ENCODE results near the gene FAM174C.

The FAM174C gene

GRCh38 chr19:1290703-1291651 is 15.6 kb downstream of the FAM174C start (continued):
- TF ChIP-seq ZNF549 (tag by site-specific recombination; IDR thresholded peaks at IDR 0.05) (no peak), SP2 (tag by site-specific recombination; IDR thresholded peaks at IDR 0.05) (peak; percentile 24; the same call in 1 of the 2 replicates), ZEB2 (tag by site-specific recombination; IDR thresholded peaks at IDR 0.05) (0 out of 2 replicates have a peak, but pooled peaks have one; percentile 12), ZNF184 (tag by site-specific recombination; IDR thresholded peaks at IDR 0.05) (no peak), ZNF175 (tag by site-specific recombination; IDR thresholded peaks at IDR 0.05) (no peak), ZBTB8A (tag by site-specific recombination; IDR thresholded peaks at IDR 0.05) (no peak), KLF17 (tag by site-specific recombination; IDR thresholded peaks at IDR 0.05) (0 out of 2 replicates have a peak, but pooled peaks have one; percentile 44), ZNF266 (tag by site-specific recombination; IDR thresholded peaks at IDR 0.05; ENCODE audit: low read depth) (no peak)

GRCh38 chr19:1291761-1292418 is 16.6 kb downstream of the FAM174C start:
- TF ChIP-seq EGR2 (tag by site-specific recombination; IDR thresholded peaks at IDR 0.05; ENCODE audit: low read depth), result peak; percentile 44
- no peak for TF ChIP-seq ZNF645 (tag by site-specific recombination; IDR thresholded peaks at IDR 0.05)
- no peak for TF ChIP-seq ZNF248 (tag by site-specific recombination; IDR thresholded peaks at IDR 0.05)
- TF ChIP-seq, protein P1, sequence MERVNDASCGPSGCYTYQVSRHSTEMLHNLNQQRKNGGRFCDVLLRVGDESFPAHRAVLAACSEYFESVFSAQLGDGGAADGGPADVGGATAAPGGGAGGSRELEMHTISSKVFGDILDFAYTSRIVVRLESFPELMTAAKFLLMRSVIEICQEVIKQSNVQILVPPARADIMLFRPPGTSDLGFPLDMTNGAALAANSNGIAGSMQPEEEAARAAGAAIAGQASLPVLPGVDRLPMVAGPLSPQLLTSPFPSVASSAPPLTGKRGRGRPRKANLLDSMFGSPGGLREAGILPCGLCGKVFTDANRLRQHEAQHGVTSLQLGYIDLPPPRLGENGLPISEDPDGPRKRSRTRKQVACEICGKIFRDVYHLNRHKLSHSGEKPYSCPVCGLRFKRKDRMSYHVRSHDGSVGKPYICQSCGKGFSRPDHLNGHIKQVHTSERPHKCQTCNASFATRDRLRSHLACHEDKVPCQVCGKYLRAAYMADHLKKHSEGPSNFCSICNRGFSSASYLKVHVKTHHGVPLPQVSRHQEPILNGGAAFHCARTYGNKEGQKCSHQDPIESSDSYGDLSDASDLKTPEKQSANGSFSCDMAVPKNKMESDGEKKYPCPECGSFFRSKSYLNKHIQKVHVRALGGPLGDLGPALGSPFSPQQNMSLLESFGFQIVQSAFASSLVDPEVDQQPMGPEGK (tag by site-specific recombination; IDR thresholded peaks at IDR 0.05), result peak; percentile 22; the same call in 1 of the 2 replicates
- no peak for TF ChIP-seq ZNF202 (tag by site-specific recombination; IDR thresholded peaks at IDR 0.05; ENCODE audit: borderline replicate concordance)
- TF ChIP-seq ZIC2 (tag by site-specific recombination; IDR thresholded peaks at IDR 0.05), result peak; percentile 39
- no peak for TF ChIP-seq REPIN1 (tag by site-specific recombination; IDR thresholded peaks at IDR 0.05; ENCODE audit: low read depth)
- 0 out of 2 replicates have a peak, but pooled peaks have one; percentile 7 for TF ChIP-seq ZBTB8A (tag by site-specific recombination; IDR thresholded peaks at IDR 0.05)
- peak; percentile 54 for TF ChIP-seq ZFHX2 (tag by site-specific recombination; conservative IDR thresholded peaks at IDR 0.05)
- TF ChIP-seq IKZF3 (tag by site-specific recombination; IDR thresholded peaks at IDR 0.05), result 0 out of 2 replicates have a peak, but pooled peaks have one; percentile 7
- TF ChIP-seq ZFP41 (tag by site-specific recombination; IDR thresholded peaks at IDR 0.05; ENCODE audit: borderline replicate concordance), result no peak
- 0 out of 2 replicates have a peak, but pooled peaks have one; percentile 72 for TF ChIP-seq ZNF792 (tag by site-specific recombination; IDR thresholded peaks at IDR 0.05)
- Histone ChIP-seq H3K27ac (ENCODE audit: extremely low read depth, low read depth, low read length) (no peak overlapping the region), H3K36me3 (ENCODE audit: control insufficient read depth in 2 of 2, insufficient read depth in 1 of 2, low read length in 2 of 2) (no peaks in the 10 kb centered on the region), H3K4me1 (ENCODE audit: control insufficient read depth, insufficient read depth, low read length) (0 out of 2 replicates have a peak, but pooled peaks cover 3% of the 10 kb centered on the region), H3K4me3 (ENCODE audit: low read depth, low read length) (no peak overlapping the region), H3K9me3 (ENCODE audit: control insufficient read depth, insufficient read depth, low read depth, low read length) (no peaks in the 10 kb centered on the region)
- ChIA-PET CTCF (no interaction called here), POLR2A (interaction anchor here (0.6 to 0.7 kb wide), 2 partner anchors 22 to 75 kb away, joined by 3 read pairs; no protein-coding TSS in a partner anchor)
